ENCODE measurements around the gene TTC27.
"Not testable (repeated sequence)": the region's sequence is repeated elsewhere in the genome, so short reads cannot be mapped to it uniquely, and the experiment has no call there.

TTC27 gene

GRCh38 chr2:32716598-32716997 is 88.7 kb downstream of the TTC27 start:
- no peak for TF ChIP-seq CTCF (conservative IDR thresholded peaks at IDR 0.05; ENCODE audit: low read depth, low read length)

GRCh38 chr2:32718752-32719151 is 90.9 kb downstream of the TTC27 start:
- DNase-seq (ENCODE audit: low read depth): no peak
- no peak for TF ChIP-seq CTCF (conservative IDR thresholded peaks at IDR 0.05; ENCODE audit: low read depth, low read length)
- H3K4me3 ChIP-seq (ENCODE audit: low read length): no peak overlapping the region

More at GRCh38 chr2:32716598-32716997, 88.7 kb downstream of the TTC27 start:
- H3K4me3 ChIP-seq (ENCODE audit: low read length): no peak overlapping the region
- DNase-seq (ENCODE audit: low read depth): no peak

- DNase-seq (ENCODE audit: low read depth): no peak
- H3K4me3 ChIP-seq (ENCODE audit: low read length): no peak overlapping the region
- TF ChIP-seq CTCF (conservative IDR thresholded peaks at IDR 0.05; ENCODE audit: low read depth, low read length): no peak
These were observed 91.6 kb downstream of the TTC27 start for GRCh38 chr2:32719430-32719829.

- no peak for DNase-seq (ENCODE audit: low read depth)
- H3K4me3 ChIP-seq (ENCODE audit: low read length): no peak overlapping the region
- TF ChIP-seq CTCF (conservative IDR thresholded peaks at IDR 0.05; ENCODE audit: low read depth, low read length): no peak
These were observed 92.3 kb downstream of the TTC27 start for GRCh38 chr2:32719933-32720716.

GRCh38 chr2:32720771-32721170 is 92.9 kb downstream of the TTC27 start:
- no peak for DNase-seq (ENCODE audit: low read depth)
- H3K4me3 ChIP-seq (ENCODE audit: low read length): no peak overlapping the region
- TF ChIP-seq CTCF (conservative IDR thresholded peaks at IDR 0.05; ENCODE audit: low read depth, low read length): no peak

- DNase-seq (ENCODE audit: low read depth): no peak
- no peak for TF ChIP-seq CTCF (conservative IDR thresholded peaks at IDR 0.05; ENCODE audit: low read depth, low read length)
- H3K4me3 ChIP-seq (ENCODE audit: low read length): no peak overlapping the region
These were observed 93.5 kb downstream of the TTC27 start for GRCh38 chr2:32721376-32721775.

GRCh38 chr2:32723467-32724079 is 95.7 kb downstream of the TTC27 start:
- no peak overlapping the region for H3K4me3 ChIP-seq (ENCODE audit: low read length)
- no peak for TF ChIP-seq CTCF (conservative IDR thresholded peaks at IDR 0.05; ENCODE audit: low read depth, low read length)
- no peak for DNase-seq (ENCODE audit: low read depth)

GRCh38 chr2:32726678-32727077 is 98.8 kb downstream of the TTC27 start:
- not testable (repeated sequence) for DNase-seq (ENCODE audit: low read depth); H3K4me3 ChIP-seq (ENCODE audit: low read length)
